Inflammatory macrophage (primary cell): ENCODE measurements around the gene S100A7.
"Not testable (repeated sequence)": the region's sequence is repeated elsewhere in the genome, so short reads cannot be mapped to it uniquely, and the experiment has no call there.

Experiments
- DNase-seq, 2 donors: peaks; one replicate each; pipeline ENCODE4 v3.0.0-alpha.2; 2020 to 2022

S100A7 gene

GRCh38 chr1:153430561-153430960, 29.9 kb downstream of the S100A7 start:
- no peak for DNase-seq

GRCh38 chr1:153430166-153430553, 30.3 kb downstream of the S100A7 start:
- no peak for DNase-seq

- DNase-seq = no peak
Observed at GRCh38 chr1:153429266-153430165, 30.9 kb downstream of the S100A7 start.

GRCh38 chr1:153428791-153429190, 31.7 kb downstream of the S100A7 start:
- no peak for DNase-seq

GRCh38 chr1:153428073-153428638, 32.3 kb downstream of the S100A7 start:
- no peak for DNase-seq

- no peak for DNase-seq
Observed at GRCh38 chr1:153426809-153427208, 33.6 kb downstream of the S100A7 start.

GRCh38 chr1:153422450-153423068, 37.9 kb downstream of the S100A7 start:
- DNase-seq = peak; percentile 50 to 66

- no peak for DNase-seq
Observed at GRCh38 chr1:153420306-153420705, 40.1 kb downstream of the S100A7 start.

- DNase-seq = not testable (repeated sequence)
Observed at GRCh38 chr1:153419436-153419793, 41.0 kb downstream of the S100A7 start.

- not testable (repeated sequence) for DNase-seq
Observed at GRCh38 chr1:153418758-153419435, 41.6 kb downstream of the S100A7 start.

- DNase-seq = peak in 1 of 2 donors; percentile 11
Observed at GRCh38 chr1:153417136-153417888, 43.1 kb downstream of the S100A7 start.

GRCh38 chr1:153415850-153416570, 44.4 kb downstream of the S100A7 start, which contains the start of gene S100A7A:
Gene S100A7A, plus strand, starts transcription at chr1:153416520. Its CDS starts 1,563 bp downstream, at chr1:153418083.
- peak in 1 of 2 donors; percentile 4 for DNase-seq

GRCh38 chr1:153413961-153414360, 46.5 kb downstream of the S100A7 start:
- DNase-seq = peak; percentile 26 to 67
